GM04504 (cell line): ENCODE data around the gene REPS2.
"Not testable (repeated sequence)": the region's sequence is repeated elsewhere in the genome, so short reads cannot be mapped to it uniquely, and the experiment has no call there.

Experiments
- DNase-seq: peaks from one replicate; pipeline ENCODE4 v3.0.0-alpha.2; 2012; ENCODE audit warnings: low read depth

Gene REPS2

DNA sequence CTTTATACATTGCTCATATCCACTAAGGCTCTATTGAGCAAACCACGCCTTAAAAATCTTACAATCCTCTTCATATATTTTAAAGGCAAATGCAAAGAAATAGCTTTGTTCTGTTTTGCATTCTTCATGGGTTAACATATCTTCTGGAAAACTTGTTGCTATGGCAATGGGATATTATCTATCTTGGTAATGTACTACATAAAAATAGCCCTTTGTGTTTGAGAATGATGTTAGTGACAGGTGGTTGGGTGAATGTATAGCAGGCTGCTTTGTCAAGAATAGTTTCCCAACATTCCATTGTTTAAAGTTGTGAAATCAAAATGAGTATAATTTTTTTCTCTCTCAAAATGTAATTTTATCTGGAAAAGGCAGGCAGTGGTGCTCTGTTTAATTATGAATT, 16.8 kb downstream of the REPS2 start:
- DNase-seq: no peak

DNA sequence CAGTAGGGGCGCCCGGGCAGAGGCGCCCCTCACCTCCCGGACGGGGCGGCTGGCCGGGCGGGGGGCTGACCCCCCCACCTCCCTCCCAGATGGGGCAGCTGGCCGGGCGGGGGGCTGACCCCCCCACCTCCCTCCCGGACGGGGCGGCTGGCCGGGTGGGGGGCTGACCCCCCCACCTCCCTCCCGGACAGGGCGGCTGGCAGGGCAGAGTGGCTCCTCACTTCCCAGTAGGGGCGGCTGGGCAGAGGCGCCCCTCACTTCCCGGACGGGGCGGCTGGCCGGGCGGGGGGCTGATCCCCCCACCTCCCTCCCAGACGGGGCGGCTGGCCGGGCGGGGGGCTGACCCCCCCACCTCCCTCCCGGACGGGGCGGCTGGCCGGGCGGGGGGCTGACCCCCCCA, 18.5 kb downstream of the REPS2 start:
- DNase-seq: not testable (repeated sequence)

DNA sequence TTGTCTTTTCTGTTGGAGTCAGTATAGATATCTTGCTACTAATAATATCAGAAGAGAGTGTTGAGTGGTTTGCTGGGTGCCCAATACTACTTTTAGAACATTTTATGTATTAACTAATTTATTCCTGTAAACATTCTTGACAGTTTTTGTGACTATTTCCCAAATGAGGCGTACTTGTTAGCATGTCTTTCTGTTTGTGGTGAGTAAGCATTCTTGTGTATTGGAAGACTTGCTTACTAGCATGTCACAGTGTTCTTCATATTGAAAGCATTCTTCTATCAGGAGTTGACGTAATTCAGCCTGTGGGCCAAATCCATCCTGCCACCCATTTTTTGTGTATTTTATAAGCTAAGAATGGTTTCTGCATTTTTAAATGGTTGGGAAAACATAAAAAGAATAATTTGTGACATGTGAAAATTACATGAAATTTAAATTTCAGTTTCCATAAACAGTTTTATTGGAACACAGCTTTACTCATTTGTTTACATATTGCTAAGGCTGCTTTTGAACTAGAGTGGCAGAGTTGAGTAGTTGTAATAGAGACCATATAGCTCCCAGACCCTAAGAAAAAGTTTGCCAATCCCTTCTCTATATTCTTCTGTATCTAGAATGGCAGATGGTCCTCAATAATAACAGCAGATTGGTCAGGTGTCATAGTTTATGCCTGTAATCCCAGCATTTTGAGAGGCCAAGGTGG, 20.4 kb downstream of the REPS2 start:
- no peak for DNase-seq

DNA sequence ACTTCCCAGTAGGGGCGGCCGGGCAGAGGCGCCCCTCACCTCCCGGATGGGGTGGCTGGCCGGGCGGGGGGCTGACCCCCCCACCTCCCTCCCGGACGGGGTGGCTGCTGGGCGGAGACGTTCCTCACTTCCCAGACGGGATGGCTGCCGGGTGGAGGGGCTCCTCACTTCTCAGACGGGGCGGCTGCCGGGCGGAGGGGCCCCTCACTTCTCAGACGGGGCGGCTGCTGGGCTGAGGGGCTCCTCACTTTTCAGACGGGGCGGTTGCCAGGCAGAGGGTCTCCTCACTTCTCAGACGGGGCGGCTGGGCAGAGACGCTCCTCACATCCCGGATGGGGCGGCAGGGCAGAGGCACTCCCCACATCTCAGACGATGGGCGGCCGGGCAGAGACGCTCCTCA, 22.3 kb downstream of the REPS2 start:
- DNase-seq: not testable (repeated sequence)

DNA sequence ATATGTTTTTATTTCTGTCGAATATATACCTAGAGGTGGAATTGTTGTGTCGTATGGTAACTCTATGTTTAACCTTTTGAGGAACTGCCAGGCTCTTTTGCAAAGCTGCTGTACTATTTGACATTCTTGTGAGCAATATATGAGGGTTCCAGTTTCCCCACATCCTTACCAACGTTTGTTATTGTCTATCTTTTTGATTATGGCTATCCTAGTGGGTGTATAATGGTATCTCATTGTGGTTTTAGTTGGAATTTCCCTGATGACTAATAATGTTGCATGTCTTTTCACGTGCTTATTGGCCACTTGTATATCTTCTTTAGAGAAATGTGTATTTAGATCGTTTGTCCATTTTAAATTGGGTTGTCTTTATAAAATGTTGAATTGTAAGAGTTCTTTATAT, 24.5 kb downstream of the REPS2 start:
- DNase-seq: no peak

DNA sequence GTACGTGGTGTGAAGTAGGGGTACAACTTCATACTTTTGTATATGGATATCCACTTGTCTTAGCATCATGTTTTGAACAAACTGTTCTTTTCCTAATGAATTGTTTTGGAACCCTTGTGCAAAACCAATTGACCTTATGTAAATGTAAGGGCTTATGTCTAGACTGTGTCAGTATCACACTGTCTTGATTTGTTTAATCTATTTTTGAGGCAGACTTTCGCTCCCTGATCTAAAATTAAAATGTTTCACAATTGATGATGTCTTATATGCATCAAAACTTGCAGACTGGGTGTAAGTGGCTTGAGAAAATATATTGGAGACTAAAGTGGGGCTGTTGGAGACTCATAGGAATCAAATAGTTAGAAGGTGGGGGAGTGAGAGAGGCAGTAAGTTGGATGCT, 25.2 kb downstream of the REPS2 start:
- no peak for DNase-seq

DNA sequence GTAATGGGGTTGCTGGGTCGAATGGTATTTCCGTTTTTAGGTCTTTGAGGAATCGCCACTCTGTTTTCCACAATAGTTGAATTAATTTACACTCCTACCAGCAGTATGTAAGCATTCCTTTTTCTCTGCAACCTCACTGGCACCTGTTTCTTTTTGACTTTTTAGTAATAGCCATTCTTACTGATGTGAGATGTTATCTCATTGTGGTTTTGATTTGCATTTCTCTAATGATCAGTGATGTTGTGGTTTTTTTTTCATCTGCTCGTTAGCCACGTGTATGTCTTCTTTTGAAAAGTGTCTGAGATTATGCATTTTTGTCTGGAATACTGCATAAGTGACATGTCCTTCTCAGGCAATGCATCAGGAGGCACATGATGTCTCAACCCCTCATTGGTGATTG, 28.8 kb downstream of the REPS2 start:
- DNase-seq: no peak

DNA sequence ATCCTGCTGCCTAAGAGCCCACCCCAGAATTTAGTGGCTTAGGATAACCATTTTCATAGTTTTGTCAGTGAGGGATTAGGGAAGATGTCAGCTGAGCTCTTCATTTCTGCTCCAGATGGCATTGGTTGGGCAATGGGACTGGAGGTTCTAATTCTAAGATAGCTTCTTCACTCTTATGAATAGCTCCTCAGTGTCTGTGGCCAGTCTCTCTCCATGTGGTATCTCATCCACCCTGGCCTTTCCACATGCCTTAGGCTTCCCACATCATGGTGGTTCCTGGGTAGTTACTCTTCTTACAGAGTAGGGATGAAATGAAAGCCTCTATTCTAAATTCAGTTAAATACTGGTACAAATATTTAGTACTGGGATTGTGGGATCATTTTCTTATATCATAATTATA, 31.3 kb downstream of the REPS2 start:
- no peak for DNase-seq

DNA sequence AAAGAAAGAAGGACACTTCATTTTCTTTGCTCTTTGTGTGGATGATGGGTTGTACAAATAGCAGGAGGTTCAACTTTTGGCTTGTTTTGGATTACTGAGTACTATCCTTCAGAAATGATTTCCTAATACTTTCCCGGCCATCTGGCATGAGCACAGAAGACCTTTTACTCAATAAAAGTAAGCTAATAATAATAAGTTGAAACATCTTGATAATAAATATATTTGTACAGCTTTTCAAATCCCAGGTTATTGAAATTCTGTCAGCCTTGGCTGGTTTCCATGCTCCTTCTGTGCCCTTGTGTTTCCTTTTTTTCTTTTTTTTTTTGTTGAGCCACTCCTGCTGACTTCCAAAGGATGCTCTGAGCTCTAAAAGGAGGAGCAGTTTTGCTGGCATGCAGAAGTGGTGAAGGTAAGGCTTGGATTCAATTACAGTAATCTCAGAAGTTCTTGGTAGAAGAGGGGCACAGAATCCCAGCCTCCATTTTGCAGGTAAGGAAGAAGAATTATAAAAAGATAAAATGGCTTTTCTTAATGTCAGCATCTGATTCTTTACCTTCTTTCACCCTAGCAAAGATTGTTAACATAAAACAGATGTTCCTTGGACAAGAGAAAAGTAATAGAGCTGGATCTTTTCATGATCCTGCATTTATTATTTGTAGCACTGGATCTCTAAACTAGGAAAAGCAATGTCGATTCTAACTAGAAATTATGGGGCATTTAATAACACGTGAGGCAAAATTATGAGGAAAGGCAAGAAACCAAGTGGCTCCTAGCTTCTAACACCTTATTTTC, 31.9 kb downstream of the REPS2 start:
- DNase-seq: no peak

DNA sequence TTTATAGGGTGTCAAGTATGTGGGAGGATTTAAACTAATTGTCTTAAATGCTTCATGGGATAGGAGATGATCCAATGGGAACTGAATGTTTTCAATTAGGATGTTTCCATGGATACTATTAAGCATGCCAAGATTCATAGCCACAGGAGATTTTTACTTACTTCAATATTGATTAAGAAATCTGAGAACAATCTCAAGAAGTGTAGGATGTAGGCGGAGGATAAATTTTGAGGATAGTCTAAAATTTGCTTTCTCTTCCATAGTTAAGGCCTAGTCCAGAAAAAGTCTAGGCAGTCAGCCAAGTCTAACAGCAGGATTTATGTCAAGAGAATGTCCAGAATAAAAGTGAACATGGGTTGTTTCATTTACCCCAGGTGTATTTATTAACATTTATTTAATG, 32.8 kb downstream of the REPS2 start:
- no peak for DNase-seq

DNA sequence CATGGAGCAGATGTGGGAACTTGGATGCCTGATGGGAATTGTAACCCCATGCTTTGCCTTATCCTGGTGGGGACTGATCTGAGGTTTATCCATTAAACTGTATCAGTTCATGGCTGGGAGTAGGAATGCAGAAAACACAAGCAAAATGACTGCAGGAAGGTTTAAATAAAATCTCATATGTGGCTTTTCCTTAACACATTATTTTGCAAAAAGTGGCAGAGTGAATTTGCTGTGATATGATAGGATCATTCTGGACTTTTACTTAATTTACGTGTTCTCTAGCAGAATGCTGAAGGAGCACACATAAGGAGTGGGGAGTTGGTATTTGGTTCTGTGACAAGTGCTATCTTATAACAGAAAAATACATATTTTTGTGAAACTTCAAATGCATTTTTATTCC, 34.8 kb downstream of the REPS2 start:
- DNase-seq: no peak

DNA sequence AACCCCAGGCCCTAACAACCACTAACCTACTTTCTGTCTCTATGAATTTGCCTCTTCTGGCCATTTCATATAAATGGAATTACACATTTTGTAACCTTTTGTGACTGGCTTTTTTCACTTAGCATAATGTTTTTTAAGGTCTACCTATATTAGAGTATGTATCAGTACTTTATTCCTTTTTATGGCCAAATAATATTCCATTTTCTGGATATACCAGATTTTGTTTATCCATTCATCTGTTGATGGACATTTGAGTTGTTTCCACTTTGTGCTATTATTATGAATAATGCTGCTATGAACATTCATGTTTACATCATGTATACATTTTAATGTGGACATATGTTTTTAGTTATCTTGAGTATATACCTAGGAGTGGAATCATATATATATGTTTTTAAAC, 35.5 kb downstream of the REPS2 start:
- no peak for DNase-seq

DNA sequence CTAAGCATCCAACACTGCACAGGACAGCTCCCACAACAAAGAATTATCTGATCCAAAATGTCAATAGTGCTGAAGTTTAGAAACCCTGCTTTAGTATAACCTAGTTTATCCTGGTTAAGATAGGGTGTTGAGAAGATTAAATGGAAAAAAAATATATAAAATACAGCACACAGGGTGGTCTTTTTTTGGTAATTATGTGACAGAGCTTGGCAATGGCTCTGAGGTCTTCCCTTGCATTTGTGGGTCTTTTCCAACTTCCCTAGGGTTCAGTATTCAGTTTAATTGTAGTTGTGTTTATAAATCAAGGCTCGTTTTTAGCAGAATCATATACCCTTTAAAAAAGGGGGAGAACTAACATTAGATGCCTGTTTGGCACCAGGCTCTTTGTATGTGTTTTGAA, 36.6 kb downstream of the REPS2 start:
- DNase-seq: no peak

DNA sequence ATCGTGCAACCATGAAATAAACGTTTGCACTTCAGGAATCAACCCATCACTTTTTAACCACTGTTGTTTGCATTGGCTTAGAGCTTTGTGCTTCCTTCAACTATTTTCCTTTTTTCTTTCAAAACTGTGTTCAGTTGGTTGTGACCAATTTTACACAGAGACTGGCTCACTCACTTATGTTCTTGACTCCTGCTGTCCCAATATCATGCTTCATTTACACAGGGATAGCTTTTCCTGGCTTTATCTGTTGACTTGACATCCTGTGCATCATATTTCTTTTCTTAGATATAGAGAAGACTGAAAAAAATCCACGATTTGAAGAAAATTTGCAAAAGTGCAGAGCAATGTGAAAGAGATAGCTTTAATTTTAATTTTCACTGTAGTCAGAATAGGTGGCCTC, 38.8 kb downstream of the REPS2 start:
- no peak for DNase-seq

DNA sequence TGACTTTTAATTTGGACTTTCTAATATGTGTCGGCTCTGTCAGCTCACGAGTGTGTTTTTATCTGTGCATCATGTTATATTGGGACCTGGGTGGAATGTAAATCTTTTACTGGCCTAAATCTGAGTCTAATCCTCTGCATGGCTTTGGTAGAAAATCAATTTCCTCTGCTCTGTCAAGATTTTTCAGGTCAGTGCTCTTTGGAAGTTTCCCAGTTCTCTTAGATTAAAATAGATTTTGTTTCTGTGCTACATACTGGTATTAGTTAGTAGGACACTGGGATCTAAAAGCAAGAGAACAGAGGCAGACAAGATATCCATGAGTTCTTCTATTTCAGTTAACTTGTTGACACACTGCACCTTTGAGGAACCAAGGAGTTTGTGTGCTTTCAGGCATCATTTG, 39.7 kb downstream of the REPS2 start:
- DNase-seq: no peak

DNA sequence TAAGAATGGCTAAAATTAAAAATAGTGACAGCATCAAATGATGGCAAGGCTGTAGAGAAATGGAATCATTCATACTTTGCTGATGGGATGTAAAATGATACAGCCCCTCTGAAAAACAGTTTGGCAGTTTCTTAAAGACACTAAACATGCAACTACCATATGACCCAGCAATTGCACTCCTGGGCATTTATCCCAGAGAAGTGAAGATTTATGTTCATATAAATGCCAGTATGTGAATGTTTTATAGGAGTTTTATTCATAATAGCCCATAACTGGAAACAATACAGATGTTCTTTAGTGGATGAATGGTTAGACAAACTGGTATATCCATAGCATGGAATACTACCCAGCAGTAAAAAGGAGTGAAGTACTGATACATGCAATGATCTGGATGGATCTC, 43.3 kb downstream of the REPS2 start:
- no peak for DNase-seq

DNA sequence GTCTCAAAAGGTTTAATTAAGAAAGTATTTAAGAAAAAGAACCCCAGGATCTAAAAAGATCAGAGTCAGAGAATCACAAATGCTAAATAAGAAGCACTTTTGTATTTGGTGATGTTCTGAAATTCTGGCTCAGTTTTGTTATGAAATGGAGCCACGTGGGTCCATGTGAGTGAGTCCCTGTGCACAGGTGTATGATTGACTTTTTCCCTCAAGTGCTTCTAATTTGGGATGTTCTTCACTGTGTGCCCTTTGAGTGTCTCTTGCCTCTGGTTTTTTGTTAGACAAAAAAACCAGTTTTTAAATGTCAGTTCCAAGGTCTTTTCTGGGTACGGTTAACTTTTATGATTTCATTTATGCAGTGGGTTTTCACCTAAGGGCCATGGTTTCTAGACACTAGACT, 44.4 kb downstream of the REPS2 start:
- no peak for DNase-seq

DNA sequence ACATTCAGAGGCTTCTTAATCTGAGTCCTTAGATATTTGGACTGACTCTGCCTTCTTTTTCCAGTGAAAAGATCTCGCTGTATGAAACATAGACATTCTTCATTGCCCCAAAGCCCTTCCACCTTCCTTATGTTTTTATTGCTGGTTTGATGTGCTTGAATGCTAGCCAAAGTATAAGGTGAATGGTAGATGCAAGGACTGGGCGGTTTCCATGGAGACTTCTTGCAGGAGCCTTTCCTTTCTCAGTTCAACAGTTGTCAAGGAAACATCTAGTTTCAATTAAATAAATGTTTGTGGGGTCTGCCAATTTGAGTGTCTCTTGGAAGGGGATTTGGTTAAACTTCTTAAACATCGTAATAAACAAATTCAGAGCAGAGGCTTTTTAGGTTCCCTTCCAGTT, 46.0 kb downstream of the REPS2 start:
- DNase-seq: no peak

DNA sequence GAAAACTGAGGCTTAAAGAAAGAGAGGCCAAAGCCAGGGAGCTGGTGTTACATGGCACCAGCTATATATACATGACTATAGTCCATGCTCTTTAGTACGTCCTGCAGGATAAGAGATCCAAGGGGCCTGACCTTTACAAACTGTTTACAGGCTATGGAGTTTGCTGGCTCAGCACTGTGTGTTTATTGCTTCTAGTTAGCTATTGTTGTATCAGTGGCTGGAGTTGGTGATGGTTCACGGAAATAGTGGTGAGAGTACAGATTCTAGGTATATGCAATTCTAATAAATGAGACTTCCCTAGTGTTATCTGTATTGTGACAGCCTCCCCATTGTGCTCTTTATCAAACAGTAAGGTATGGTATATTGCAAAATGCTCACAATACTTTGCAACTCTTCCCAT, 46.5 kb downstream of the REPS2 start:
- DNase-seq: no peak

DNA sequence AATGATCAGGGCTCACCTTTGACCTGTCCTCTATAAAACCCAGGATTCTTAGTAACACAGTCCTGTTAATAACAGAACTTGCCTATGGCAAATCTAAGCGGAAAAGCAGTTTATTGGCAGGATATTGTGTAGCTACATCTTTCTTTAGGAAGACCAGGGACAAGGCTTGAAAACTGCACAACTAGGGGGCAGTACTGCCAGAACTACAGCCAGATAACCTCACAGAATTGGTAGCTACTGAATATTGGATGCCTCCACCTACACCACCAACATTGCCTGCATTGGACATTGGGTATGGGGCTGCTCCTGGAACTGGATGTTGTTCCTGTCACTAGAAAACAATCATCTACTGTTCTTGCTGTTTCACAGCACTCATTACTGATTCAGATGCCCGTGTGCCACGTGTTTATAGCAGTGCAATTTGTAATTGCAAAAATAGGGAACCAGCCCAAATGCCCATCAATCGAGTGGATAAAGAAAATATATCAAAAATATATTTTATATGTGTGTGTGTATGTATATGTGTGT, 47.4 kb downstream of the REPS2 start:
- no peak for DNase-seq

DNA sequence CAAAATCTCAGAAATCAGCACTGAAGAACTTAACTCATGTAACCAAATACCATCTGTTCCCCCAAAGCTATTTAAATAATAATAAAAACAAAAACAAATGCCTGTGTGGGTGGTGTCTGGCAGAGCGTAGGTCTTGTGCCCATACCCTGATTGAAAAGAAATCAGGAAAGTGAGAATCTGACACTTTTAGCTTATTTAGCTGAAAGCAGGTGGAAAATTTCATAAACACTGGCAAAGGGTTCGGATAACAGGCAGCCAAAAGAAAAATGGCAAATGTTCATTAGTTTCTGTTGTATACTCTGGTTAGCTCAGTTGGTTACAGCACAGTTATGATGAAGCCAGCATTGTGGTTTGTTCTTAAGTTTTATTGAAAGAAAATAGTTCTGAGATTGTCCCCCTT, 48.3 kb downstream of the REPS2 start:
- DNase-seq: no peak

DNA sequence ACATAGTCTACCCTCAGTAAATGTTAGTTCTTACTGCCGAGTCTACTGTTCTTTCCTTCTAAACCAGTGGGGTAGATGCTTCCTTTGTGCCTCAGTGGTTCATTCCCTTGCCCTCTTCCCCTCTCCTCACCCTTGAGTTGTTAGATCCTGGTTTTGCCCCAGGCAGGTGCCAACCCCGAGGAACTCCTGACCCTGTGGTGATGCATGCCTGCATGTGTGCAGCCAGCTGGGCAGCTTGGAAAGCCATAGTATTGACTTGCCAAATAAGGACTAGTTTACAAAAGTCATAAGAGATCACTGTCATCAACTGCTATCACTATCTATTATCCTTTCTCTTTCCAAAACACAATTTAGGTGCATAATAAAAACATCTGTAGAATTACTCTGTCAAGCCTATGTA, 50.9 kb downstream of the REPS2 start:
- no peak for DNase-seq

DNA sequence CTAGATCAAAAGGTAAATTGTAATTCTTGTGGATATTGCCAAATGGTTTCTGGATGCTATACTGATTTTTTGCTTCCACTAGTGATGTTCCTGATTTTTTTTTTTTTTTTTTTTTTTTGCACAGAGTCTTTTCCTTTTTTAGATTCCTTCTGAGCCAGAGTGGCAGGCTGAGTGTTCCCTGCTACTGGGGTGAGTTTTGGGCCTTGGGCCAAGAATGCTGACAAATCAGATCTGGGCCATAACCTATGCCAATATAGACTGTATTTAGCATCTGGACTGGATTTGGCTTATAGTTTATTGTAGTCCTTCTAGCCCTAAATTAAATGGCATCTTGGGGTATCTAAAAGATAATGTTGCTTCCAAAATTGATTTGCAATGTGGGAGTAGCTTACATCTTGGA, 52.8 kb downstream of the REPS2 start:
- DNase-seq: no peak

DNA sequence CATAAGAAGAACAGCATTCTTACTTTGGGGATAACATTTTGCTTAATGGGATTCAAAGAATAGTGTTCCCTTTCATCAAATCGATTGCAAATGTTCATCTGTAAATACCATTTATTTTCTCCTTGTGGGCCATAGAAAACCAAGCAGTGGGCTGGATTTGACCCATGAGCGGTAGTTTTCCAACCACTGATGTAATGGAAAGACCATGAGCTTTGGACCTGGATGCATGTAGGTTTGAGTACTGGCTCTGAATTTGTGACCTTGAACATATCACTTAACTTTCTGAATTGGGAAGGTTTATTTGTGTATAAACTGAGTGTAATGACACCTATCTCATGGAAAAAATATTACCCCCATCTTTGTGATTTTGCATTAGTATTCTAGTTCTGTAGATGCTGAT, 54.3 kb downstream of the REPS2 start:
- no peak for DNase-seq
